Neuronal stem cell (in vitro differentiated cells): ENCODE results near the gene UEVLD.

Experiments used
- DNase-seq: peaks from one replicate; pipeline ENCODE4 v3.0.0-alpha.2; 2013; ENCODE audit warnings: low spot score
- H2AFZ ChIP-seq: one replicate; pipeline ENCODE4 v1.6.1; 2013; ENCODE audit warnings: mild to moderate bottlenecking, low read length, inconsistent platforms
- H2AK5ac ChIP-seq: 2 replicates; pipeline ENCODE4 v1.6.1; 2013; ENCODE audit warnings: low read depth, mild to moderate bottlenecking, inconsistent platforms, low read length, moderate library complexity, mixed read lengths
- H2BK120ac ChIP-seq: 2 replicates; pipeline ENCODE4 v1.6.1; 2013; ENCODE audit warnings: low read depth, mild to moderate bottlenecking, inconsistent platforms, low read length, moderate library complexity, mixed read lengths
- H2BK12ac ChIP-seq: one replicate; pipeline ENCODE4 v1.6.1; 2013; ENCODE audit warnings: low read length, inconsistent platforms
- H2BK15ac ChIP-seq: 2 replicates; pipeline ENCODE4 v1.6.1; 2013; ENCODE audit warnings: mild to moderate bottlenecking, low read length, inconsistent platforms, mixed read lengths
- H2BK5ac ChIP-seq: one replicate; pipeline ENCODE4 v1.6.1; 2013; ENCODE audit warnings: inconsistent platforms, mild to moderate bottlenecking, low read length, moderate library complexity
- H3K14ac ChIP-seq: one replicate; pipeline ENCODE4 v1.6.1; 2013; ENCODE audit warnings: low read length, inconsistent platforms
- H3K18ac ChIP-seq: 2 replicates; pipeline ENCODE4 v1.6.1; 2013; ENCODE audit warnings: low read length, inconsistent platforms
- H3K23ac ChIP-seq: 2 replicates; pipeline ENCODE4 v1.6.1; 2013; ENCODE audit warnings: low read depth, mild to moderate bottlenecking, mixed read lengths, low read length, inconsistent platforms; ENCODE audit not compliant: poor library complexity
- H3K27ac ChIP-seq: replicated peaks from 3 replicates; pipeline ENCODE4 v1.5.1; 2013; ENCODE audit warnings: low read length, inconsistent platforms
- H3K27me3 ChIP-seq, 3 experiments: 2 replicates each; pipeline ENCODE4 v1.6.1; 2013; ENCODE audit warnings: low read length in 3 of 3, mild to moderate bottlenecking in 2 of 3, inconsistent platforms in 1 of 3, low read depth in 1 of 3, mixed read lengths in 1 of 3, moderate library complexity in 1 of 3; ENCODE audit not compliant: control insufficient read depth in 3 of 3, insufficient read depth in 3 of 3
- H3K36me3 ChIP-seq, 2 donors: replicated peaks in 1 of 2; 2 replicates each; pipeline ENCODE4 v1.6.1; 2013; ENCODE audit warnings: low read length in 2 of 2; ENCODE audit not compliant: control insufficient read depth in 2 of 2, insufficient read depth in 2 of 2
- H3K4ac ChIP-seq: 2 replicates; pipeline ENCODE4 v1.6.1; 2013; ENCODE audit warnings: inconsistent platforms, mild to moderate bottlenecking, low read length, moderate library complexity
- H3K4me1 ChIP-seq, 2 donors: 1 replicate in 1 of 2; 2 replicates in 1 of 2; pipeline ENCODE4 v1.6.1; 2013; ENCODE audit warnings: low read length in 2 of 2, low read depth in 1 of 2; ENCODE audit not compliant: control insufficient read depth in 2 of 2, insufficient read depth in 1 of 2
- H3K4me2 ChIP-seq: one replicate; pipeline ENCODE4 v1.6.1; 2013; ENCODE audit warnings: mild to moderate bottlenecking, low read length, inconsistent platforms; ENCODE audit not compliant: insufficient read depth, poor library complexity, severe bottlenecking
- H3K4me3 ChIP-seq, 2 donors: 2 replicates each; pipeline ENCODE4 v1.5.1; 2013; ENCODE audit warnings: low read length in 2 of 2, mild to moderate bottlenecking in 2 of 2, inconsistent platforms in 1 of 2, moderate library complexity in 1 of 2
- H3K79me1 ChIP-seq: one replicate; pipeline ENCODE4 v1.6.1; 2013; ENCODE audit warnings: low read depth, mild to moderate bottlenecking, inconsistent platforms, low read length, moderate library complexity
- H3K9ac ChIP-seq: one replicate; pipeline ENCODE4 v1.6.1; 2013; ENCODE audit warnings: mild to moderate bottlenecking, low read depth, low read length, inconsistent platforms; ENCODE audit not compliant: poor library complexity
- H3K9me3 ChIP-seq, 2 donors: replicated peaks in 1 of 2; 2 replicates each; pipeline versions ENCODE3 to v1.6.1; 2013; ENCODE audit warnings: low read length in 2 of 2, mild to moderate bottlenecking in 2 of 2, inconsistent platforms in 1 of 2, low read depth in 1 of 2, mixed read lengths in 1 of 2, moderate library complexity in 1 of 2; ENCODE audit not compliant: control insufficient read depth in 2 of 2, insufficient read depth in 1 of 2
- H4K8ac ChIP-seq: one replicate; pipeline ENCODE4 v1.6.1; 2013; ENCODE audit warnings: low read depth, mild to moderate bottlenecking, inconsistent platforms, low read length, moderate library complexity
- H4K91ac ChIP-seq: one replicate; pipeline ENCODE4 v1.6.1; 2013; ENCODE audit warnings: low read length, low read depth, mild to moderate bottlenecking, inconsistent platforms; ENCODE audit not compliant: poor library complexity
- WGBS, 2 donors: extraction: QIAGEN DNeasy Blood & Tissue Kit; methylation state at CpG; one replicate each; pipeline ENCODE4 v1.1.7; 2013; ENCODE audit warnings: missing lambda C conversion rate in 2 of 2, mixed read lengths in 1 of 2; ENCODE audit not compliant: insufficient read length in 2 of 2, insufficient replicate concordance in 1 of 2; ENCODE audit errors: extremely low coverage in 2 of 2; 5-methylcytosine and 5-hydroxymethylcytosine counted together

UEVLD gene

DNA sequence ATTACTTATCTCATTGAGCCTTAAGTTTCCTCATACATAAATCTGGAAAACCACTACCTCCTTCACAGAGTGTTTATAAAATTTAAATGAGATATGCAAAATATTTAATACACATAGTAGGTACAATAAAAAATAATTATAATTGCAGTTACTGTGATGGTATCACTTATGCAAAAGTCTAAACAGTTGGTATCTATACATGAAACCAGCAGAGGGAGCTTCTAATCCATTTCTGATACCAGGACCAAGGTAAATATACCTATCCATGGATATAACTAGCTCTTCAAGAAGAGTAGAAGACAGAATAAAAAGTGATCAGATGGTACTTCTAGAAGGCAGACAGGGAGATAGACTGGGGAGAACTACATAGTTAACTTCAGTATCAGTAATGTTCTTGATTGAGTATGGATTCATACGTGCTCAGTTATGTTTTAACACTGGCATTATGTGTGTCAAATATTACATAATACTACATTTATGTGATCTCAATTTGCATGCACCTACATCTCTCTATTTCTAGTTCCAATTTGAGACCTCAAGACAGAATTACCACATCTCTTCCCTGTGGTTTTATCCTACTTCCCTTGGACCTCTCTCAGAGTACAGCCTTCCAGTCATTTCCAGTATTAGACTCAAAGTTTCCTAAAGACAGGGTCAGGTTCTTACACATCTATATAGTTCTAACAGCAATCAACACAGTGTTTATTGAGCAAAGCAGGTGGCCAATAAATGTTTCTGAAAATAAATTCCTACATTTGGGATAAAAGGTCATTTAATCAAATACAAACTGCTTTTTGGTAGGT lies 48.1 kb downstream of the UEVLD start:
- Histone ChIP-seq H2AK5ac (no peak overlapping the region), H3K36me3 (peaks cover 0 to 47% of the 10 kb centered on the region in 2 donors), H4K91ac (no peak overlapping the region), H2BK120ac (no peak overlapping the region), H3K4me1 (no peaks in the 10 kb centered on the region), H3K27me3 (no peaks in the 10 kb centered on the region), H3K9me3 (no peaks in the 10 kb centered on the region), H3K27ac (no peak overlapping the region), H3K9ac (no peak overlapping the region), H3K4ac (no peak overlapping the region), H3K4me3 (no peak overlapping the region), H2BK15ac (no peak overlapping the region), H4K8ac (no peak overlapping the region), H2BK12ac (no peak overlapping the region), H2BK5ac (no peak overlapping the region), H3K79me1 (no peaks in the 10 kb centered on the region), H3K23ac (no peak overlapping the region), H3K14ac (no peak overlapping the region), H3K4me2 (no peak overlapping the region), H2AFZ (no peak overlapping the region), H3K18ac (no peak overlapping the region)
- no peak for DNase-seq
- WGBS, 2 donors, result no CpG with 5 or more reads among the region's 1 CpG

DNA sequence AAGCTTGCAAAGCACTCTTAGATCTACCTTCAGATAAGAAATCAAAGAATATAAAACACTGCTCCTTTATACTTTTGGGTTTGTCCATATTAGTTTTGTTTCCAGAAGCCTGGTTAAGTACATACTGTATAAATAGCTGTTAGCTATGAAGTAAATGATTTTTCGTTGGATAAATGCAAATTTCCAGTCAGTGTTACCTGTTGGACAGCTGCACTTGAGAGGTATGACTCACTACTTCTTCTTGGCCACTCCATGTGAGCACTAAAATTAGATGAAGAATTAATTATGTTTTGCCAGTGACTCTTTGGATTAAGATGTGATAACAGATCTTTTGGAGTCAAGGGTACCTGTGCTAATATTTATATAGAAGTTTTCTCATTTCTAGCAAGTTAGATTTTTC lies 52.3 kb downstream of the UEVLD start:
- H3K9me3 ChIP-seq, result no peaks in the 10 kb centered on the region
- no peak overlapping the region for H3K18ac ChIP-seq
- no peak overlapping the region for H2BK5ac ChIP-seq
- H2BK12ac ChIP-seq, result no peak overlapping the region
- no peak for DNase-seq
- H2AK5ac ChIP-seq, result no peak overlapping the region
- H2BK120ac ChIP-seq, result no peak overlapping the region
- no peak overlapping the region for H4K91ac ChIP-seq
- no peak overlapping the region for H2AFZ ChIP-seq
- WGBS, 2 donors, result no CpG with 5 or more reads among the region's 1 CpG
- no peaks in the 10 kb centered on the region for H3K27me3 ChIP-seq
- peaks cover 1 to 52% of the 10 kb centered on the region in 2 donors for H3K36me3 ChIP-seq
- H3K4me3 ChIP-seq, result no peak overlapping the region
- no peak overlapping the region for H3K9ac ChIP-seq
- H3K4me2 ChIP-seq, result no peak overlapping the region
- H3K23ac ChIP-seq, result no peak overlapping the region
- H3K4me1 ChIP-seq, result no peaks in the 10 kb centered on the region
- H4K8ac ChIP-seq, result no peak overlapping the region
- no peak overlapping the region for H3K4ac ChIP-seq
- no peaks in the 10 kb centered on the region for H3K79me1 ChIP-seq
- no peak overlapping the region for H2BK15ac ChIP-seq
- no peak overlapping the region for H3K27ac ChIP-seq
- no peak overlapping the region for H3K14ac ChIP-seq

DNA sequence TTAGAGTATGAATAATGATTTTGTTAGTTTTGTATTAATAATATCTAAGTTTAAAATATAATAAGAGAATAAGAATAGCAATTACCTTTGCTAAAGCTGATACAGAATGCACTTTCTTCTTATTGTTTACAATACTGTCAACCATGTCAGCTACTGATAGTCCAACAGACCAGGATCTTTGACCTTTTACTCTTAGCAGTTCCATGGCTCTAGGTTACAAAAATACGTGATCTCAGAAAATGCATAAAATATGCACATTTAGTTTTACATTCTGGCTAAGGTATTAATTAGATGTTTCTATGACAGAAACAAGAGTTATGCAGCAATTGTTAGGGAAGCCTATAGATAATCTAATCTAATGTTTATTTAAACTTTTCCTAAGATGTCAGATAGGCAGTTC lies 54.3 kb downstream of the UEVLD start:
- WGBS, 2 donors, result no CpG with 5 or more reads among the region's 1 CpG
- no peak overlapping the region for H2BK15ac ChIP-seq

DNA sequence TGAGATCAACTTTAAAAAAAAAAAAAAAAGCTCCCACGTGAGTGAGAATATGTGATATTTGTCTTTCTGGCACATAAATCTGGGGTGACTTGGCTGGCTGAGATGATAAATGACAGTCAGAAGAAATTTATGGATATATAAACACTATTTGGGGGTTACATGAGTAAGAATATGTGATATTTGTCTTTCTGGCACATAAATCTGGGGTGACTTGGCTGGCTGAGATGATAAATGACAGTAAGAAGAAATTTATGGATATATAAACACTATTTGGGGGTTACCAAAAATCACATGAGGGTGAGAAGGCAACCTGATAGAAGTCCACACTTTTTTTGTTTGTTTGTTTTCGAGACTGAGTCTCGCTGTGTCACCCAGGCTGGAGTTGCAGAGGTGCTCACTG lies 55.2 kb downstream of the UEVLD start:
- DNase-seq, result no peak
- no peak overlapping the region for H2BK12ac ChIP-seq
- no peak overlapping the region for H4K8ac ChIP-seq
- H3K14ac ChIP-seq, result no peak overlapping the region
- no peaks in the 10 kb centered on the region for H3K4me1 ChIP-seq
- WGBS, 2 donors, result no CpG with 5 or more reads among the region's 3 CpGs
- H2AFZ ChIP-seq, result no peak overlapping the region
- no peak overlapping the region for H3K27ac ChIP-seq
- H3K4ac ChIP-seq, result no peak overlapping the region
- peaks cover 1% of the 10 kb centered on the region for H3K79me1 ChIP-seq
- H2BK120ac ChIP-seq, result no peak overlapping the region
- no peak overlapping the region for H3K9ac ChIP-seq
- H3K23ac ChIP-seq, result no peak overlapping the region
- H2AK5ac ChIP-seq, result no peak overlapping the region
- no peak overlapping the region for H3K4me3 ChIP-seq
- H2BK15ac ChIP-seq, result no peak overlapping the region
- no peak overlapping the region for H2BK5ac ChIP-seq
- H3K4me2 ChIP-seq, result no peak overlapping the region
- no peak overlapping the region for H3K18ac ChIP-seq
- H3K9me3 ChIP-seq, result no peaks in the 10 kb centered on the region
- no peaks in the 10 kb centered on the region for H3K27me3 ChIP-seq
- no peak overlapping the region for H4K91ac ChIP-seq
- peaks cover 1 to 51% of the 10 kb centered on the region in 2 donors for H3K36me3 ChIP-seq

More for the DNA sequence above, 54.3 kb downstream of the UEVLD start:
- H3K23ac ChIP-seq, result no peak overlapping the region
- no peak overlapping the region for H2AK5ac ChIP-seq
- peaks cover 1 to 45% of the 10 kb centered on the region in 2 donors for H3K36me3 ChIP-seq
- H3K14ac ChIP-seq, result no peak overlapping the region
- H3K4me3 ChIP-seq, result no peak overlapping the region
- DNase-seq, result no peak
- no peak overlapping the region for H3K4me2 ChIP-seq
- H4K8ac ChIP-seq, result no peak overlapping the region
- H3K4me1 ChIP-seq, result no peaks in the 10 kb centered on the region
- H3K79me1 ChIP-seq, result no peaks in the 10 kb centered on the region
- H2AFZ ChIP-seq, result no peak overlapping the region
- H3K9ac ChIP-seq, result no peak overlapping the region
- H3K27ac ChIP-seq, result no peak overlapping the region
- H3K18ac ChIP-seq, result no peak overlapping the region
- H3K27me3 ChIP-seq, result no peaks in the 10 kb centered on the region
- H2BK120ac ChIP-seq, result no peak overlapping the region
- no peak overlapping the region for H2BK12ac ChIP-seq
- H3K9me3 ChIP-seq, result no peaks in the 10 kb centered on the region
- no peak overlapping the region for H4K91ac ChIP-seq
- H2BK5ac ChIP-seq, result no peak overlapping the region
- H3K4ac ChIP-seq, result no peak overlapping the region
